Retina (tissue), 1 donor: ENCODE measurements around the gene TEAD4.
A peak's percentile ranks its signal among the peaks of the same experiment; 100 is the strongest.
"Not testable (repeated sequence)": the region's sequence is repeated elsewhere in the genome, so short reads cannot be mapped to it uniquely, and the experiment has no call there.

Source experiments
- DNase-seq: peaks from one replicate; pipeline ENCODE4 v3.0.0-alpha.2; 2016

TEAD4 gene

GRCh38 chr12:3054374-3054773 is 95.2 kb downstream of the TEAD4 start:
- DNase-seq = no peak

GRCh38 chr12:3055026-3055703 is 96.0 kb downstream of the TEAD4 start:
- no peak for DNase-seq

- no peak for DNase-seq
Observed at GRCh38 chr12:3055704-3056467, 96.7 kb downstream of the TEAD4 start.

GRCh38 chr12:3061059-3061458 is 101.9 kb downstream of the TEAD4 start:
- no peak for DNase-seq

GRCh38 chr12:3061501-3062215 is 102.5 kb downstream of the TEAD4 start:
- DNase-seq = no peak

GRCh38 chr12:3065300-3065699 is 106.1 kb downstream of the TEAD4 start:
- DNase-seq = no peak

GRCh38 chr12:3065846-3066245 is 106.6 kb downstream of the TEAD4 start:
- DNase-seq = not testable (repeated sequence)

- no peak for DNase-seq
Observed at GRCh38 chr12:3069714-3070113, 110.5 kb downstream of the TEAD4 start.

- DNase-seq = no peak
Observed at GRCh38 chr12:3071107-3071506, 111.9 kb downstream of the TEAD4 start.

- DNase-seq = no peak
Observed at GRCh38 chr12:3071710-3072109, 112.5 kb downstream of the TEAD4 start.

GRCh38 chr12:3073438-3074250 is 114.4 kb downstream of the TEAD4 start:
- peak; percentile 91 for DNase-seq

- no peak for DNase-seq
Observed at GRCh38 chr12:3075315-3075714, 116.1 kb downstream of the TEAD4 start.

- DNase-seq = peak; percentile 82
Observed at GRCh38 chr12:3076730-3077571, 117.8 kb downstream of the TEAD4 start, which contains the start of gene TSPAN9. Gene TSPAN9, plus strand, starts transcription at chr12:3077379. Its CDS starts 123,815 bp downstream, at chr12:3201194.

- DNase-seq = peak; percentile 54
Observed at GRCh38 chr12:3077572-3078081, 118.4 kb downstream of the TEAD4 start.

GRCh38 chr12:3078086-3078820 is 119.1 kb downstream of the TEAD4 start:
- DNase-seq = no peak

GRCh38 chr12:3081091-3081490 is 121.9 kb downstream of the TEAD4 start:
- DNase-seq = no peak

GRCh38 chr12:3081886-3082285 is 122.7 kb downstream of the TEAD4 start:
- DNase-seq = no peak

- no peak for DNase-seq
Observed at GRCh38 chr12:3083241-3083920, 124.2 kb downstream of the TEAD4 start.

- DNase-seq = no peak
Observed at GRCh38 chr12:3083921-3084347, 124.7 kb downstream of the TEAD4 start.

- DNase-seq = no peak
Observed at GRCh38 chr12:3084742-3085141, 125.5 kb downstream of the TEAD4 start.
